Skin of body (tissue), 2 donors: Measurements from ENCODE around the gene SREBF2. TPM values are rescaled to one million over a fixed set of nuclear protein-coding genes. Genes with fewer than 3 reads are reported as not detected.

Source experiments
- DNase-seq: peaks from one replicate; lab custom pipeline; 2025; lab: John Stamatoyannopoulos, UW
- total RNA-seq: library from RNA; depleted of rRNA; stranded (reverse); fragments of >200 nt; gene quantifications from one replicate; pipeline ENCODE4 v1.2.3, GENCODE V29; 2014

The SREBF2 gene
- 49.7 TPM for total RNA-seq

GRCh38 chr22:41832553-41833368, at the start of gene SREBF2:
Gene SREBF2, plus strand, starts transcription at chr22:41833105. Its CDS starts 166 bp downstream, at chr22:41833271.
- DNase-seq = peak; percentile 99

DNA sequence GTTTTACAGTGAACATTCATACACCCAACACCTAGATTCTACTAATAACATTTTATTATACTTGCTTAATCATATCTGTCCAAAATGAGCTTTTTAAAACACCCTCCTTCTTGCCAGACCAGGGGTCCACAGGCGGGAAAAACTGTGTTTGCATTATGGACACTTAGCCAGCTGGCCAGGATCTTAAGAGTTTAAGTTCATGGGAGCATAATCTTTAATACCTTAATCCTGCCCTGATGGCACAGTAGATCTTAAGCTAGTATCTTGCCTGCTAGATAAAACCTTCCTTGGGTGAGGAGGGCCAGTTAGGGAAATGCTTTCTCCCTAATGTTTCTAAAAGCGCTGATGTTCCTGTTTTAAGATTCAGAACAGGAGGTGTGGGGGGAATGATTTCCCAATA, 45.6 kb upstream of the SREBF2 start:
- DNase-seq = no peak

- no peak for DNase-seq
These were observed 39.0 kb upstream of the SREBF2 start for GRCh38 chr22:41793871-41794270.

- no peak for DNase-seq
These were observed 34.2 kb upstream of the SREBF2 start for GRCh38 chr22:41798736-41799135.

GRCh38 chr22:41799486-41800347, 33.2 kb upstream of the SREBF2 start:
- peak; percentile 16 for DNase-seq

GRCh38 chr22:41800348-41801146, 32.4 kb upstream of the SREBF2 start, which contains the start of gene CCDC134:
Gene CCDC134, plus strand, starts transcription at chr22:41800679. Its CDS starts 8,212 bp downstream, at chr22:41808891.
- peak; percentile 77 for DNase-seq

DNA sequence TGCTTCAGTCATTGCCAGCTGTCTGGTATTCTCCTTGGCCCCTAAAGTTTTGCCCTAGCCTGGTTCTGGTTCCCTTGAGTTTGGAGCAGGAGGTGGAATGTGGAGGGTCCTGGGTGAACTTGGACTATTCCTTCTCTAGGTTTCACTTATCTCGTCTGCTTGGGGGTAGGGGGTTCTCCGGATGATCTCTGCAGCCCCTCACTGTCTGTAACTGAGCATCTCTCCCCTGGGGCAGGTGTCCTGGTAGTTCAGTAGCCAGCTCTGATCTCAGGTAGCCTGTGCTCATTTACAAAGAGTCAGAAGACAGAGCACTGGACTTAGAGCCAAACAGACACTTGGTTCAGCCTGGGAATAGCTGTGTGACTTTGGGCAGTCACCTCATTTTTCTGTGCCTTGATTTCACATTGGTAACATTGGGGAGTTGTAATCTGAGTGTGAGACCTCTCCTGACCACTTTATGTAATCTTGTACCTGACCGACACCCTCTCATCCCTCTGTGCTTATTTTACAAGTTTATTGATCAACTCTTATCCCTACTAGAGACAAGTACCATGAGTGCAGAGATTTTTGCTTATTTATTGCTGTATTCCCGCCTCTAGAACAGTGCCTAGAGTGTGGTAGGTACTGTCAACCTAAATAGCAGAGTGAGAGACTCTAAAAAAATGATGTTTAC, 31.6 kb upstream of the SREBF2 start:
- DNase-seq = no peak

- no peak for DNase-seq
These were observed 31.0 kb upstream of the SREBF2 start for GRCh38 chr22:41801886-41802285.

DNA sequence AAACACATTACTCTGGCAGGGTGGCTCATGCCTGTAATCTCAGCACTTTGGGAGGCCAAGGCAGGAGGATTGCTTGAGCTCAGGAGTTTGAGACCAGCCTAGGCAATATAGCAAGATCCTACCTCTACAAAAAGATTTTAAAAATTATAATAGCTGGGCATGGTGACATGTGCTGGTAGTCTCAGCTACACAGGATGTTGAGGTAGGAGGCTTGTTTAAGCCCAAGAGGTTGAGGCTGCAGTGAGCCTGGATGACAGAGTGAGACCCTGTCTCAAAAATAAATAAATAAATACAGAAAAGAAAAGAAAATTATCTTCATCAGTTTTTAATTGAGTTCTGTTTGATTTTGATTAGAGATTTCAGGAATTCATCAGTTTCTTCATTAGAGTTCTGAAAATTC, 27.3 kb upstream of the SREBF2 start:
- no peak for DNase-seq

DNA sequence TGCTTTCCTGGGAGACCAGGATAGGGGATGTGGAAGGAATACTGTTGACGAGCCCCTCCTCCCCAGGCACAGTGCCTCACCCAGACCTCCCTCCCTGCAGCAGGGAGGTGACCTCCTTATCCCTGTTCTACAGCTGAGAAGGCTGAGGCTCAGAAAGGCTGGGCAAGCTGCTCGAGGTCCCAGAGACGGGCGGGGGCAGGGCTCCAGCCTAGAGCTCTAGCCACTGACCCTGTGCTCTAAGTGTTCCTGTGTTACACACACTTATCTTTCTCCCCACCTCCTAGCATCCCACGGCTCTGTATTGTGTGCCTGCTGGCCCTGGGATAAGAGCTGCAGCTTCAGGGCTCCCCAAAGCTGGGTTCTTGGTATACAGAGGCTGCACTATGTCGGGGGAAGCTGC, 24.5 kb upstream of the SREBF2 start:
- no peak for DNase-seq

- DNase-seq = no peak
These were observed 22.9 kb upstream of the SREBF2 start for GRCh38 chr22:41810022-41810421.

GRCh38 chr22:41812805-41813545, 19.9 kb upstream of the SREBF2 start:
- DNase-seq = no peak

- DNase-seq = no peak
These were observed 19.0 kb upstream of the SREBF2 start for GRCh38 chr22:41813726-41814410.

GRCh38 chr22:41815716-41816115, 17.2 kb upstream of the SREBF2 start:
- DNase-seq = no peak

DNA sequence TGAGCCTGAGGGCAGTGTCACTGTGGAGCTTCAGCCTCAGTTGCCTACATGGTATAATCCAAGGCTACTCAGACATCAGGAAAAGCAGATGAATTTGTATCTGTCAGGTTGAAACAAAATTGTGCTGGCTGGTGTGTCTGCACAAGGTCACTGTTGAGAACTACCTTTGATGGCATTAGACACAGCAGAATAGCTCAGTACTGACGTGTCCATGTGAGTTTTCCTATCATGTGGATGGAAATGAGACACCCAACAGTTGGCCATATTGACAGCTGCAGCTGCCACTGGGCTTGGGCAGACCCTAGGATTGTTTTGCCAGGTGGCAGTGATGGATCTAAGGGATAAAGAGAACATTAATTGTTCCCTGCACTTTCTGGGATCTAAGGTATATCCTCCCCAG, 16.7 kb upstream of the SREBF2 start:
- no peak for DNase-seq

GRCh38 chr22:41816871-41817270, 16.0 kb upstream of the SREBF2 start:
- no peak for DNase-seq

- DNase-seq = no peak
These were observed 14.9 kb upstream of the SREBF2 start for GRCh38 chr22:41818011-41818410.

GRCh38 chr22:41818596-41818995, 14.3 kb upstream of the SREBF2 start:
- no peak for DNase-seq

DNA sequence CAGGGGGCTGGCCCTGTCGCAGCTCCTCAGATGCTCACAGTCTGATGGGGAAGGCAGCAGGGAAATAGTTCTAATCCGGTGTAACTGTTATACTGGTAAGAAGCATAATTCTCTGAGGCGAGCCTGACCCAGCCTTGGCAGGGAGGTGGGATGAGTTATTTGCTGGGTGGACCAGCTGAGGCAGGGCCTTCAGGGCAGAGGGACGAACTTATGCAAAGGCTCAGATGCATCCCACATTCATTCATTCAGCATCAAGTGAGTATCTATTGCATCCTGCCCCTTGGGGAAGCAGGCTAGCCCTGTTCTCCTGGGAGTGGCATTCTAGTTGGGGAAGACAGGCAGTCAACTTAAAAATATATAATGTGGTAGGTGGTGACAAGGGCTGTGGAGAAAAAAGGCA, 13.6 kb upstream of the SREBF2 start:
- no peak for DNase-seq

DNA sequence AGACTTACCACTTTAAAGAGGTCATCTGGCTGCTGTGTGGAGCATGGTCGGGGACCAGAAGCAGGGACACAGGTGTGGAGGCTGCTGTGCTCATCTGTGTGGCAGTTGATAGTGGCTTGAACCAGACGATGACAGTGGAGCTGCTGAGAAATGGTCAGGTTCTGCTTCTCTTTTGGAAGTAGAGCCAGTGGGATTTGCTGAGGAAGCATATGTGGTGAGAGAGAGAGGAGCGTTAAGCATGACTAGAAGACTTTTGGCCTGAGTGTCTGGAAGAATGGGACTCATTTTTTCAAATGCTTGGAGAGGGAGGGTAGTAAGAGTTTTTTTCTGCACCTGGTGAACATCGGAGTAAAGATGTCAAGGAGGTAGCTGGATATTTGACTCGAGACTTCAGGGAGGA, 12.5 kb upstream of the SREBF2 start:
- DNase-seq = no peak
